RWPE1 (cell line): ENCODE measurements around the gene PLXNC1.

Experiments
- CTCF ChIA-PET: fragments of 350-600 bp; sonication (Branson Sonifier 250); formaldehyde crosslinking; extraction: SDS; loops from one replicate; lab custom pipeline; 2021; lab: Yijun Ruan, JAX
- POLR2A ChIA-PET: fragments of 400-600 bp; formaldehyde crosslinking; extraction: SDS; loops from one replicate; lab custom pipeline; 2020; ENCODE audit warnings: antibody characterized with exemption; ENCODE audit not compliant: low non-redundant PET; lab: Yijun Ruan, JAX
- DNase-seq: peaks from one replicate; pipeline ENCODE4 v3.0.0; 2012; ENCODE audit warnings: low spot score
- H3K27ac ChIP-seq: fragments of 450-650 bp; 2 replicates; pipeline ENCODE4 v1.5.1; 2017
- TF ChIP-seq, protein P1 (sequence below): fragments of 450-650 bp; conservative IDR thresholded peaks from 2 replicates; pipeline ENCODE4 v1.5.1; 2017; ENCODE audit warnings: low read depth, mild to moderate bottlenecking

PLXNC1 gene

DNA sequence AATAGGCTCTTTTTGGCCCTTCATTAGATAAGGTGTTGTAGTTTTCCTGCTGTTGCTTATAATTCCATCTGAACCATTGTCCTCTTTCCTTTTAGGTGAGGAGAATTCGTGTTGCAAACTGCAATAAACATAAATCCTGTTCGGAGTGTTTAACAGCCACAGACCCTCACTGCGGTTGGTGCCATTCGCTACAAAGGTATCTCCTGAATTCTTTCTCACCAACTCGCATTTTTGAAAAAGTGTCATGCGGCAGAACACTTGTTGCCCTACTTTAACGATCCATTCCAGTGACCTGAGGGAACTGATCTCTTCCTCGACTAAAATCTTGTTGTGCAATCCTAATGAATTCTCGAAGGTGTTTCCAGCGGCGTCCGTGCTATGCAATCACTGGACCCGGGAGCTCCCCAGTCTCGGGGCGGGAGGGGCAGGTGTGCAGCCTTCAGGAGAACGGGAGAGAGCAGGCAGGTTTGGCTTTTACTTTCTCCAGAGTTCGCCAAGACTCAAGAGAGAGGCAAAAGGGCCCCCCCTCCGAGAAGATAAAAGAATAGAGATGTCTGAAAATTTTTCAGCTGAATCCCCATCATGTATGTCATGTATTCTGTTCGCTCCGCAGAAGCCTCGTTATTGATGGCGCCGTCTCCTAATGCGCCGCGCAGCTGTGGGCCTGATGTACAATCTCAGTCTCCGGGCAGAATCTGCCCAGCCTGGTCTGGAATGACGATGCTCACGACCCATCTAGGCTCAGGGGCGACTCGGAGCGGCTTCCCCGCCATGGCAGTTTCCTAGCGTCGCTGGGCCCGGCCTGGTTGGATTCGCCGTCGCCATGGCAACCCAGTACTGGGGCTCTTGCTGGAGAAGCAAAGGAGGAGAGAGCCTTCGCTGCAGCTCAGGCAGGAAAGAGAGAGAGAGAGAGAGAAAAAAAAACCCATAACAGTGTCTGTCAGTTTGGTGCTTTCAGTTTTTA lies 38.2 kb downstream of the PLXNC1 start:
- DNase-seq = no peak
- ChIA-PET CTCF (interaction anchor here (0.7 kb wide), 1 partner anchor 52 kb away, joined by 3 read pairs; no protein-coding TSS in a partner anchor), POLR2A (no interaction called here)
- H3K27ac ChIP-seq = no peak overlapping the region
- TF ChIP-seq, protein P1, sequence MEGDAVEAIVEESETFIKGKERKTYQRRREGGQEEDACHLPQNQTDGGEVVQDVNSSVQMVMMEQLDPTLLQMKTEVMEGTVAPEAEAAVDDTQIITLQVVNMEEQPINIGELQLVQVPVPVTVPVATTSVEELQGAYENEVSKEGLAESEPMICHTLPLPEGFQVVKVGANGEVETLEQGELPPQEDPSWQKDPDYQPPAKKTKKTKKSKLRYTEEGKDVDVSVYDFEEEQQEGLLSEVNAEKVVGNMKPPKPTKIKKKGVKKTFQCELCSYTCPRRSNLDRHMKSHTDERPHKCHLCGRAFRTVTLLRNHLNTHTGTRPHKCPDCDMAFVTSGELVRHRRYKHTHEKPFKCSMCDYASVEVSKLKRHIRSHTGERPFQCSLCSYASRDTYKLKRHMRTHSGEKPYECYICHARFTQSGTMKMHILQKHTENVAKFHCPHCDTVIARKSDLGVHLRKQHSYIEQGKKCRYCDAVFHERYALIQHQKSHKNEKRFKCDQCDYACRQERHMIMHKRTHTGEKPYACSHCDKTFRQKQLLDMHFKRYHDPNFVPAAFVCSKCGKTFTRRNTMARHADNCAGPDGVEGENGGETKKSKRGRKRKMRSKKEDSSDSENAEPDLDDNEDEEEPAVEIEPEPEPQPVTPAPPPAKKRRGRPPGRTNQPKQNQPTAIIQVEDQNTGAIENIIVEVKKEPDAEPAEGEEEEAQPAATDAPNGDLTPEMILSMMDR = no peak

DNA sequence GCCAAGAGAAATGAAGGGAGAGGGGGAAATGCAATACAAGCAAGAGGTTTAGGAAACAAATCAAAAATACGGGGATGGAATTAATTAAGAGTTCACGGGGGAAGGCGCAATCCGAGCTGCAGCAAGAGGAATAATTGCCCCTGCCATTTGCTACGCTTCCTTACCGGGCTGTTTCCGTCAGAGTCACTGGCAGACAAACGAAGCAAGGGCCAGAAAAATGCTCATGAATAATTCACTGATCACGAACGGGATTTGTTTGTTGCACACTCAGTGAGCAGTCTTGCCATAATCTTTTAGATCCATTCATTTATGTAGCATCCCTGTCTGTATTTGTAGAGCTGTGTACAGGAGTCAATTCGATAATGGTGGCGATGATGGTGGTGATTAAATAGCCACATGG lies 39.0 kb downstream of the PLXNC1 start:
- DNase-seq = no peak
- TF ChIP-seq, protein P1 = no peak
- POLR2A ChIA-PET = no interaction called here
- no peak overlapping the region for H3K27ac ChIP-seq
- CTCF ChIA-PET = interaction anchor here (0.5 to 0.7 kb wide), 2 partner anchors 53 to 542 kb away, joined by 3 to 4 read pairs; no protein-coding TSS in a partner anchor

DNA sequence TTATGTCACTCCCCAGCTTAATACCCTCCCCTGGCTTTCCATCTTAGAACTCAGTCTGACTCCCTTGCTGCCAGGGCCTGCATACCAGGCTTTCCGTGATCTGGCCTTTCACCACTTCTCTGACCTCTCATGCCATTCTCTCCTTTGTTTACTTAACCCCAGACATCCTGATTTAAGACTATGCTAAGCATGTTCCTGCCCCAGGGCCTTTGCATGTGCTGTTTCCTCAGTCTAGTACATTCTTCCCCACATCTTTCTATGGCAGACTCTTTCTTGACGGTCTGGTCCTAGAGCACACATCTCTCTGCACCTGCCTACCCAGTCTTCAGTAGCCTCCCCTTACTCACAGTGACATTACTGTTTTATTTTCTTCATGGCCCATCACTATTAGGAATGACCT lies 42.2 kb downstream of the PLXNC1 start:
- CTCF ChIA-PET = no interaction called here
- no peak overlapping the region for H3K27ac ChIP-seq
- POLR2A ChIA-PET = no interaction called here
- TF ChIP-seq, protein P1 = no peak
- DNase-seq = no peak

DNA sequence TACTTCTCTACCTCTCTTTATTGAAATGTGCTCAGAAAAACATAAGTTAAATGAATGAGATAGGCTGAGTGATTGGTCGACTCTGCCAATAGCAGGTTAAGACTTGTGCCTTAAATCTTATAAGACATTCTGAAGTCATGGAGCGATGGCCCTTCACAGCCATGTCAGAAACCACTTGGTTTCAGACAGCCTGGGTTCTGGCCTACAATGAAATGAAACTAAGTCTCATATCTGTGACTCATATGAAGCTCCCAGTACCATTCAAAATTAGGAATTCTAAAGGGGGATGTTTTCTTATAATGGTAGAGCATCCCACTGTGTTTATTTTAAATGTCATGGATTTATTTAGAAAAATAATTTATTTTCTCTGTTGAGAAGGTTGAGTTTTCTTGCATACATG lies 42.6 kb downstream of the PLXNC1 start:
- POLR2A ChIA-PET = no interaction called here
- TF ChIP-seq, protein P1 = no peak
- DNase-seq = no peak
- no peak overlapping the region for H3K27ac ChIP-seq
- CTCF ChIA-PET = no interaction called here

DNA sequence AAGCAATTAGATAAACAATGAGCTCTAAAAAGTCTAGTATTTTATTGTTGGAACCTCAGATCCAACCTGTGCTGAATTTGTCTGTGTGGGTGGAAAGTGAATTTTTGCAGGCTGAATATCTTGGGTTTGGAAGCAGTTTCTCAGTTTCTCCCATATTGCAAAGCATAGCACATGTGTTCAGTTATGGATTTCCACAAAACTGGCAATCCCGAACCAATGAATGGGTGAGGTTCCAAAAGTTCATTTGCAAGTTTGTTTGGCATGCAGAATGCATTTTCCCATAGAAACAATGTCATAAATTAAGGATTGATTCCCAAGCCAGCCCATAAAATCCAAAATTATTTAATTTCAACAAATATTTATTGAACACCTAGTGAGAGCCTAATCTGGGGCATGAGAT lies 43.4 kb downstream of the PLXNC1 start:
- H3K27ac ChIP-seq = no peak overlapping the region
- TF ChIP-seq, protein P1 = no peak
- CTCF ChIA-PET = no interaction called here
- DNase-seq = no peak
- POLR2A ChIA-PET = no interaction called here

DNA sequence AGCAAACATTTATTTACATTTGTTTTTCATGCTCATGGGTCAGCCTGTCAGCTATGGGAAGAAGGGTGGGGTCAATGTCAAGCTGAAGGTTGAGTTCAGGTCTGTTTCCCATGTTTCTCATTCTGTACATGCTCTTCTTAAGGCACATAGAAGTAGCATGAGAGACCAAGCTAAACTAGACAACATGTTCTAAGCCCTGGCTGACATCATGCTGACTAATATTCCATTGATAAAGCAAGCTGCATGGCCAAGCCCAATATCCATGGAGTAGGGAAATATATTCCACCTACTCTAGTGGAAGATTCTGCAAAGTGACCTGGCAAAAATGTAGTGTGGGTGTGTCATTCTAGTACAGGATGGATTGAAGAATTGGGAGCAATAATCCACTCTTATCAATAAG lies 44.1 kb downstream of the PLXNC1 start:
- TF ChIP-seq, protein P1 = no peak
- DNase-seq = no peak
- POLR2A ChIA-PET = no interaction called here
- CTCF ChIA-PET = no interaction called here
- no peak overlapping the region for H3K27ac ChIP-seq
